Measurements from ENCODE around the gene PCDH1. TPM values are rescaled to one million over a fixed set of nuclear protein-coding genes. Genes with fewer than 3 reads are reported as not detected.

PCDH1 gene
- total RNA-seq, 3 donors from 2014 or later: 0.05 to 0.24 (median 0.14) TPM

DNA sequence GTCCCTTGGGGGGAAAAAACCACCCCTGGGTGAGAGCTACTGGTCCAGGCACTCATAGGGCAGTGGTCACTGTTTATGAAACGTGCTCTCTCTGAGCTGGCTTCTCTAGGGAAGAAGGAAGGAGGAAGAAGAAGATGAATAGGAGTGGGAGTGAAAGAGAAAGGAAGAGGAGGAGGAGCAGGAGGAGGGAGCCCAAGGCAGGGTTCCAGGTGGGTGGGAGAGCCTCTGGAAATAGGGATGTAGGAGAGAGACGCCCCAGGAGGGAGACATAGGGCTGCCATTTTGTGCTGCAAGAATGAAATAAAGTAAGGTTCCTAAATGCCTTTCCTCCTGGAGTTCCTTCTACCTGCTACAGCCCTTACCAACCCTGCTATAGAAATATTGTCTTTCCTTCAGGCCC lies 65.7 kb downstream of the PCDH1 start:
- no peaks in the 10 kb centered on the region for H3K9me3 Mint-ChIP-seq
- H3K4me3 Mint-ChIP-seq: no peak overlapping the region
- peaks cover 57% of the 10 kb centered on the region for H3K27me3 Mint-ChIP-seq (ENCODE audit: low read depth)
- no peaks in the 10 kb centered on the region for H3K36me3 Mint-ChIP-seq (ENCODE audit: insufficient read depth)
- DNase-seq (no peak), ATAC-seq (no peak)
- no peaks in the 10 kb centered on the region for H3K4me1 Mint-ChIP-seq (ENCODE audit: low read depth)

DNA sequence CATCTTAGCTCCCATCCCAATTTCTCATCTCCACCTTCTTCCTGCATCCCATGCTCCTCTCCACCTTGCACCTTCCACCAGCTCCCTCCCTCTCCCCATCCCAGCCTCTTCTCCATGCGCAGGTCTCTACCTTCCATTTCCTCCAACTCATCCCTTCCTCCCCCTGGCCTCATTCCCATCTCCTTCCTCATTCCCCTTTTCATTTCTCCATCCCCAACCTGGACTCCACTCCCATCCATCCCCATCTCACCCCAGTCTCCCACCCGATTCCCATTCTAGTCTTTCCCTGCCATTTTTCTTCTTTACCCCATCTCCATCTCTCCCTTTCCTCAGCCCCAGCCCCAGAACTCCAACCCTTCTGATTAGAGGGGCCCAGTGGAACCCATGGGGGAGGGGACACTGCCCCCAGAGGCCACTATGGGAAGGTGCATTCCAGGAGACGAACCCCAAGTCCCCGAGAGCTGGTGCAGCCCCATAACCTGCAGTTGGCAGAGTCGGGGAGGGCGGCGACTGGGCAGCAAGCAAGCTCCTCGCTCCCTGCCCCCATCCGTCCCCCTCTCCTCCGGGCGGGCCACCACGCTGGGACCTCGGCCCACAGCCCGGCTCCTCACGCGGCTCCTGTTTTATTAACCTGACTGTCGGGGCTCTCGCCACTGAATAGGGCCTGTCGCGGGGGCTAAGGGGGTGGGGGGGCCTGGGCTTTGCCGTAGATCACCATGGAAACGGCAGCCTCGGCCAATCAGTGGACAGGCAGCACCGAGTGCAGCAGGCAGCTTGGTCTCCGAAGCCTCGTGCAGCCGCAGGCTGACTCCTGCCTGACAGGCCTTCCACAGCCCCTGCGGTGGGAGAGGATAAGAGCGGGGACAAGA lies 66.7 kb downstream of the PCDH1 start:
- Mint-ChIP-seq H3K4me1 (ENCODE audit: low read depth) (no peaks in the 10 kb centered on the region), H3K9me3 (no peaks in the 10 kb centered on the region), H3K27me3 (ENCODE audit: low read depth) (peaks cover 59% of the 10 kb centered on the region), H3K36me3 (ENCODE audit: insufficient read depth) (no peaks in the 10 kb centered on the region), H3K4me3 (no peak overlapping the region)
- peak; percentile 46 to 75 for ATAC-seq
- no peak for DNase-seq

DNA sequence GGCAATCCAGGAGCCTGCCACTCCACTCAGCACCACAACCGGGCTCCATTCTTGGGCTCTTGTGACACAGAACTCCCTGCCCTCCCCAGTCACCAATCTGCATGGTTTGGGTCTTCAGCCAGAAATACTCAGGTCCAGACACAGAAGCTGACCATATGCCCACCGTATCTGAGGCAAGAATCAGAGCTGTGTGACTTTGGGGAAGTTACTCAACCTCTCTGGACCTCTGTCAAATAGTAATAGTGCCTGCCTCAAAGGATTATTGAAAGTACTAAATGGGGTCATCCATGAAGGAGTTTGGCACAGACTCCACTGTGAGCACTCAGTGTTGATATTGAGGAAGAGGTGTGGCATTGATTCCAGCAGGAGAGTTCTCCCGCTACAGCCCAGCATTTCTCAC lies 67.5 kb downstream of the PCDH1 start:
- H3K4me3 Mint-ChIP-seq: no peak overlapping the region
- no peak for DNase-seq
- peaks cover 62% of the 10 kb centered on the region for H3K27me3 Mint-ChIP-seq (ENCODE audit: low read depth)
- no peaks in the 10 kb centered on the region for H3K9me3 Mint-ChIP-seq
- no peaks in the 10 kb centered on the region for H3K4me1 Mint-ChIP-seq (ENCODE audit: low read depth)
- no peaks in the 10 kb centered on the region for H3K36me3 Mint-ChIP-seq (ENCODE audit: insufficient read depth)
- no peak for ATAC-seq

DNA sequence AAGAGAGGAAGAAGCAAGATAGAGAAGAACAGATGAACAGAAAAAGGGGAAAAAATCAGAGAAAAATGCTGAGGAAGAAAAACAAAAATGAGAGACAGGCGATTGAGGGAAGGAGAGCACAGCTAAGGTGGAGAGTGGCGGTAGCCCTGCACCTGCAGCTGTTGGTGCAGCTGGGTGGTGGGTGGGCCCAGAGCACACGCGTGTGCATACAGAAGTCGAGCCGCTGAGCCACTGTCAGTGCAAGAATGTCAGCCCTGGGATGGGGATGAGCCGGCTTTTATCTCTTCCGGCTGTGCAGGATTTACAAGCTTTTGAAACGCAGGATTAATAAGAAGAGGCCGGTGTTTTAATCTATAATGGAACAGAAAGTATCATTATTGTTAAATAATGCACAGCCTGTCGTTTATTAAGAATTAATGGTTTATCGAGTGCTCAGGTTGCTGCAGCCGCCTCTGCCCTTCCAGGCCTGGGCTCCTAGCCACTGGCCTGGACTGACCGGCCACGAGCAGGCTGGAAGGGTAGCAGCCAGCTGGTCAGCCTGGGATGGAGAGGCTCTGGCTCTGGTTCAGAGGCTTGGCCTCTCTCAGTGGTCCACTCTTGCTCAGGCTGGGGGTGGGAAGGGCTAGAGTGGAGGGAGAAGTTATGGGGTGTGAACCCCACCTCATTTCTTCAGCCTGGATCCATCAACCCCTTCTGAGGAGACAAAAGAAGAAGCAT lies 68.7 kb downstream of the PCDH1 start:
- ATAC-seq (no peak), DNase-seq (no peak)
- H3K27me3 Mint-ChIP-seq (ENCODE audit: low read depth): peaks cover 67% of the 10 kb centered on the region
- H3K36me3 Mint-ChIP-seq (ENCODE audit: insufficient read depth): no peaks in the 10 kb centered on the region
- no peak overlapping the region for H3K4me3 Mint-ChIP-seq
- no peaks in the 10 kb centered on the region for H3K9me3 Mint-ChIP-seq
- H3K4me1 Mint-ChIP-seq (ENCODE audit: low read depth): no peaks in the 10 kb centered on the region

DNA sequence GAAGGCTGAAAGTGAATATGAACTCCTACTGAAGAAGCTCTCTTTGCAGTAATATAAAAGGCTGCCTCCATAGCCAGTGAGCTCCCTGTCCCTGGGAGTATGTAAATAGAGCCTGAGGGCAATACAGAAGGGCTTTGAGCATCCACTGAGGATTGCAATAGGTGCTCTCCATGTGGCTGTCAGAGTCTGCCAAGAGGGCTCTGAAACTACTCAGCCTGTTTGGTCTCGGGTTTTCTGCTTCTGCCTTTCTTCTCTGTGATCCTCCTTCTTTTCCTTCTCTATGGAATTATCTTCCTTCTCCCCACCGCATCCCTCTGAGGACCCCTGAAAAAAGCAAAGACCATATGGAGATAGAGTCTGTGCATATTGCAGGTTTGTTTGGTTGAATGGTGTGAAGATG lies 69.4 kb downstream of the PCDH1 start:
- H3K36me3 Mint-ChIP-seq (ENCODE audit: insufficient read depth): no peaks in the 10 kb centered on the region
- ATAC-seq: no peak
- DNase-seq: no peak
- H3K4me3 Mint-ChIP-seq: no peak overlapping the region
- no peaks in the 10 kb centered on the region for H3K4me1 Mint-ChIP-seq (ENCODE audit: low read depth)
- no peaks in the 10 kb centered on the region for H3K9me3 Mint-ChIP-seq
- peaks cover 70% of the 10 kb centered on the region for H3K27me3 Mint-ChIP-seq (ENCODE audit: low read depth)

DNA sequence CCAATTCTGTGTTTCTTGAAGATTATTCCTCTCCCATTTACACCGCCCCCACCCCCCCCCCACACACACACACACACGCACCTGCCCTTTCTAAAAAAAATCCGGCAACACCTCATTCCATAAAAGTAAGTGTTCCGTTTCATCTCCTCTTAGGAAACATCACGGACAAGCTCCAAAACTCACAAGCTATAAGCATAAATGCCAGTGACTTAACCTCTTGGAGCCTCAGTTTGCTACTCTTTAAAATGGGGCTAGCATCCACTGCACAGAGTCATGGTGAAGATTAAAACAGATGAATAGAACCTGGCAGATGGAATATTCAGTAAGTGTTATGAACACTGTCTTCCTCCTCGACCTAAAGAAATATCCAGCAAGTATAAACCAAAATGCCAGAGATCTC lies 70.5 kb downstream of the PCDH1 start:
- H3K27me3 Mint-ChIP-seq (ENCODE audit: low read depth): peaks cover 72% of the 10 kb centered on the region
- H3K4me1 Mint-ChIP-seq (ENCODE audit: low read depth): no peaks in the 10 kb centered on the region
- ATAC-seq (no peak), DNase-seq (no peak)
- no peak overlapping the region for H3K4me3 Mint-ChIP-seq
- H3K9me3 Mint-ChIP-seq: no peaks in the 10 kb centered on the region
- H3K36me3 Mint-ChIP-seq (ENCODE audit: insufficient read depth): no peaks in the 10 kb centered on the region

DNA sequence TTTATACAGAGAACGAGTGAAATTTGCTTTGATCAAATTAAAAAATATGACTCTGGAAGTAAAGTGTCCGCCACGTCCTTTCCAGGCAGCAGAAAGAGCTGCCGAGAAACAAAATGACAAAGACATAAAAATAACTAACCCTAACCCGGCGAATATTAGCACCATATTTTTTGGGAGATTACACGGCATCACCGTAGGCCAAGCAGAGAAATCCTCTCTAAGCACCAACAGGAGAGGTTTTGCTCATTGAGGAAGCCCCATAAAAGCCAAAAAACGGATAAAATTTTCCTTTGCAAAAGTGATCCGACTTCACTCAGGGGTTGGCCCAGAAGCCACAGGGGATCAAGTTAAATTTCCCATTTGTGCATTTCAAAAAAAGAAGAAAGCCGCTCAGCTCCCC lies 70.9 kb downstream of the PCDH1 start:
- H3K9me3 Mint-ChIP-seq: no peaks in the 10 kb centered on the region

DNA sequence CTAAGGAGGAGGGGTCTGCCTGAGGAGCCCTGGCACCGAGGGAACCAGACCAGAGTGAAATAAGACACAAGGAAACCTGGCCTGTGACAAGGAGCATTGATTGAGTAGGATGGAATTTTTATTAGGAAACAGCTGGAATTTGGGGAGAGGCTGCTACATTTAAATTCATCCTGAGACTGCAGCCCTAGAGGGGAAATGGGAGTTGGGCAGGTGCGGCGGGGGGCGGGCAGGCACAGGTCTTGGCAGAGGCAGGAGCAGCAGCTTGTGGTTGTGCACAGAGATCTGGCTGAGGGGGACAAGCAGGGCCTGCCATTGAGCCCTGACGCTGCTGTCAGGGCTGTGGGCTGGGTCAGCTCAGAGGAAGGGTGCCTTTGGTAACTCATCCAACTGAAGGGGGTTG lies 71.6 kb downstream of the PCDH1 start:
- H3K4me1 Mint-ChIP-seq (ENCODE audit: low read depth): no peaks in the 10 kb centered on the region
- no peak for ATAC-seq
- H3K36me3 Mint-ChIP-seq (ENCODE audit: insufficient read depth): no peaks in the 10 kb centered on the region
- no peak overlapping the region for H3K4me3 Mint-ChIP-seq
- no peaks in the 10 kb centered on the region for H3K9me3 Mint-ChIP-seq
- peaks cover 66% of the 10 kb centered on the region for H3K27me3 Mint-ChIP-seq (ENCODE audit: low read depth)
- no peak for DNase-seq

More for the DNA sequence above, 70.9 kb downstream of the PCDH1 start:
- H3K36me3 Mint-ChIP-seq (ENCODE audit: insufficient read depth): no peaks in the 10 kb centered on the region
- no peak overlapping the region for H3K4me3 Mint-ChIP-seq
- ATAC-seq: no peak
- peaks cover 68% of the 10 kb centered on the region for H3K27me3 Mint-ChIP-seq (ENCODE audit: low read depth)
- H3K4me1 Mint-ChIP-seq (ENCODE audit: low read depth): no peaks in the 10 kb centered on the region
- DNase-seq: no peak

DNA sequence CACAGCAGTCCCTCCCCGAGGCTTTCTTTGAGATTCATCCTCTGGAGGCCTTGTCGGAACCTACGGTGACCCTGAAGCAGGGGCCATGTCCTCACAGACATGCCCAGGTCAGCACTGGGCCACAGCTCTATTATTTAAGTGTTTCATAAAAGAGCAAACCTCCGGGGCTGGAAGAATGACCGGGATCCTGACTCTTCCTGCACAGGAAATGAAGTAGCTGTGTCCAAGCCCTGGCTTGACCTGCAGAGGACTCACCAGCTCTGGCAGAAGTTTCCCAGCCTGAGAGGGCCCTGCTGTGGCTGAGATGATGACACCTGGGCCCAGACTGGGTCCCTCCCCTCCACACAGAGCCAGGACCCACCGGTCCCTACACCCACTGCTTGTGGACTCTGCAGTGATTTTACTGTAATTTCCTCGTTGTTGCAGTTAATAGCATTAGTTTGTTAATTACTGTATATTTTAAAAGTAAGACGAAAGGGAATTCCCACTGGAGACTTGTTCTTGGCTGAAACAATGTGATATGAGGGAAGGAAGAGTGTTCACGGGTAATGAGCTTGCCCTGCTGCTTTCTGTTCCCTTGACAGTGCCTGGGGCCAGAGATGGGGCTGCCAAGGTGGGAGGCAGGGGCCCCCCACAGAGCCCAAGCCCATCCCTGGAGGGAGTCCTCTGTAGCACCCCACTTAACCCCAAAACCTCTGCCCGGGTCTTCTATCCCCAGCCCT lies 72.2 kb downstream of the PCDH1 start:
- Mint-ChIP-seq H3K27me3 (ENCODE audit: low read depth) (peaks cover 61% of the 10 kb centered on the region), H3K4me3 (no peak overlapping the region)
- DNase-seq: no peak

DNA sequence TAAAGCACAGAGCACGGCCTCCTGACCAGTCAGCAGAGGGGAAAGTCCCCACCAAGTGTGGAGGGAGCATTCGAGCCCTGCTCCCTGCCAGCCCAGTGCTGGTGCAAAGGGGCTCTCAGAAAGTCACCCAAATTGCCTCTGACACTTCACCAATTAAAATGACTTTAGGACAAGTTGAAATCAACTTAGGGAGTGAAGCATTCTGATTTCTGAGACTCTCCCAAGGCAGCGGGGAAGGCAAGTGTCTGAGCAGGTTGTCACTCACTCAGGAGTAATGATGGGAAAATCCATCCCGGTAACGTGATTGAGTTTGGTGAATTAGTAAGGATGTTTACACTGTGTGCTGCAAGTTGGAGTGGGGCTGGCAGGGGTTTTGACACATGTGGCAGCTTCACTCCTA lies 73.7 kb downstream of the PCDH1 start:
- peaks cover 56% of the 10 kb centered on the region for H3K27me3 Mint-ChIP-seq (ENCODE audit: low read depth)
- no peak overlapping the region for H3K4me3 Mint-ChIP-seq
- no peak for ATAC-seq
- no peaks in the 10 kb centered on the region for H3K36me3 Mint-ChIP-seq (ENCODE audit: insufficient read depth)
- no peaks in the 10 kb centered on the region for H3K4me1 Mint-ChIP-seq (ENCODE audit: low read depth)
- no peaks in the 10 kb centered on the region for H3K9me3 Mint-ChIP-seq
- no peak for DNase-seq

More for the DNA sequence above, 72.2 kb downstream of the PCDH1 start:
- no peaks in the 10 kb centered on the region for H3K36me3 Mint-ChIP-seq (ENCODE audit: insufficient read depth)
- ATAC-seq: no peak
- no peaks in the 10 kb centered on the region for H3K4me1 Mint-ChIP-seq (ENCODE audit: low read depth)
- H3K9me3 Mint-ChIP-seq: no peaks in the 10 kb centered on the region

Other genes starting within 250 kb of the PCDH1 start
- 10 to 100 TPM; 66.1 to 73.8 (median 71.7) TPM for gene HDAC3, start 241.6 kb downstream of the PCDH1 start, total RNA-seq
- 10 to 100 TPM; 25.8 to 30.4 (median 29.5) TPM for gene RELL2, start 241.4 kb downstream of the PCDH1 start, total RNA-seq
- gene FCHSD1, start 227.0 kb downstream of the PCDH1 start, total RNA-seq: 10 to 100 TPM; 20.5 to 29.7 (median 22.1) TPM
- gene ARAP3, start 196.2 kb downstream of the PCDH1 start, total RNA-seq: 1 to 10 TPM in 2 of 3 donors, under 1 TPM in 1; 0.56 to 2.0 (median 1.1) TPM
- gene DELE1, start 45.5 kb upstream of the PCDH1 start, total RNA-seq: 10 to 100 TPM; 40.3 to 59.8 (median 49.8) TPM
- under 1 TPM; 0.13 to 0.65 (median 0.24) TPM for gene PCDH12, start 79.8 kb upstream of the PCDH1 start, total RNA-seq
- 10 to 100 TPM; 33.9 to 37.9 (median 35.2) TPM for gene RNF14, start 90.7 kb upstream of the PCDH1 start, total RNA-seq
- 100 to 1,000 TPM; 147 to 196 (median 149) TPM for gene GNPDA1, start 134.6 kb upstream of the PCDH1 start, total RNA-seq
- 100 to 1,000 TPM; 115 to 145 (median 117) TPM for gene NDFIP1, start 230.4 kb upstream of the PCDH1 start, total RNA-seq

Measured in activated T-cell treated with anti-CD3 and anti-CD28 coated beads, Interleukin-2, amount 50 U/mL, for 4 hours (primary cell).